Hepatocyte (in vitro differentiated cells): Measurements from ENCODE around the gene EXTL1. TPM values are rescaled to one million over a fixed set of nuclear protein-coding genes. Genes with fewer than 3 reads are reported as not detected.

Source experiments
- DNase-seq: peaks from one replicate; pipeline ENCODE4 v3.0.0-alpha.2; 2016; ENCODE audit warnings: low spot score
- H2AFZ ChIP-seq: fragments of 200-600 bp; sonication (generic); 2 replicates; pipeline ENCODE4 v1.6.0; 2016; ENCODE audit warnings: antibody characterized with exemption, mild to moderate bottlenecking
- H3K27ac ChIP-seq: fragments of 200-600 bp; sonication (generic); 2 replicates; pipeline ENCODE4 v1.5.1; 2016; ENCODE audit warnings: mild to moderate bottlenecking
- H3K27me3 ChIP-seq: fragments of 200-600 bp; sonication (generic); 2 replicates; pipeline ENCODE4 v1.6.1; 2016
- H3K36me3 ChIP-seq: fragments of 200-600 bp; sonication (generic); replicated peaks from 2 replicates; pipeline ENCODE4 v1.5.1; 2016; ENCODE audit warnings: low read depth; ENCODE audit not compliant: insufficient read depth
- H3K4me1 ChIP-seq: fragments of 200-600 bp; sonication (generic); 2 replicates; pipeline ENCODE4 v1.5.1; 2016; ENCODE audit warnings: mild to moderate bottlenecking, moderate library complexity; ENCODE audit not compliant: insufficient read depth
- H3K4me2 ChIP-seq: fragments of 200-600 bp; sonication (generic); 2 replicates; pipeline ENCODE4 v1.6.0; 2016
- H3K4me3 ChIP-seq: fragments of 200-600 bp; sonication (generic); 2 replicates; pipeline ENCODE4 v1.5.1; 2016; ENCODE audit warnings: mild to moderate bottlenecking
- H3K79me2 ChIP-seq: fragments of 200-600 bp; sonication (generic); 2 replicates; pipeline ENCODE4 v1.6.0; 2017; ENCODE audit warnings: mild to moderate bottlenecking
- H3K9me2 ChIP-seq: fragments of 200-600 bp; sonication (generic); replicated peaks from 2 replicates; pipeline ENCODE4 v1.6.0; 2017; ENCODE audit warnings: mild to moderate bottlenecking; ENCODE audit not compliant: insufficient read depth
- H3K9me3 ChIP-seq: fragments of 200-600 bp; sonication (generic); 2 replicates; pipeline ENCODE4 v1.5.1; 2016; ENCODE audit warnings: low read depth, mild to moderate bottlenecking
- H4K20me1 ChIP-seq: fragments of 200-600 bp; sonication (generic); 2 replicates; pipeline ENCODE4 v1.6.0; 2016; ENCODE audit warnings: mild to moderate bottlenecking; ENCODE audit not compliant: insufficient read depth, poor library complexity, severe bottlenecking
- EZH2 ChIP-seq: fragments of 200-600 bp; sonication (generic); IDR thresholded peaks from 2 replicates; pipeline ENCODE4 v1.6.1; 2016; ENCODE audit warnings: antibody characterized with exemption, mild to moderate bottlenecking, borderline replicate concordance
- EZH2phosphoT487 ChIP-seq: fragments of 200-600 bp; sonication (generic); IDR thresholded peaks from one replicate; pipeline ENCODE4 v1.6.1; 2018; ENCODE audit warnings: antibody characterized with exemption, mild to moderate bottlenecking, low read depth, moderate library complexity; ENCODE audit not compliant: unreplicated experiment, severe bottlenecking
- WGBS: methylation state at CpG from one replicate; pipeline ENCODE4 v1.1.6; 2016; ENCODE audit warnings: low lambda C conversion rate; ENCODE audit errors: missing lambda C conversion rate; 5-methylcytosine and 5-hydroxymethylcytosine counted together
- polyA plus RNA-seq: library from polyadenylated mRNA; unstranded; fragments of >200 nt; fragmentation: Nextera tagmentation; extraction: Ambion mirVana; gene quantifications from 2 replicates; pipeline ENCODE4 v1.2.1, GENCODE V29; 2016
- total RNA-seq: library from RNA; depleted of rRNA; stranded (reverse); fragments of >200 nt; gene quantifications from 2 replicates; pipeline ENCODE4 v1.2.3, GENCODE V29; 2014
- TF ChIP-seq, protein P1 (sequence below): fragments of 200-600 bp; sonication (generic); IDR thresholded peaks from 2 replicates; pipeline ENCODE4 v1.5.1; 2016; ENCODE audit warnings: antibody characterized with exemption, mild to moderate bottlenecking; ENCODE audit not compliant: poor library complexity

Gene EXTL1
- total and polyA plus RNA-seq, 2 experiments from 2014 or later, result 0.17 to 1.3 TPM

DNA sequence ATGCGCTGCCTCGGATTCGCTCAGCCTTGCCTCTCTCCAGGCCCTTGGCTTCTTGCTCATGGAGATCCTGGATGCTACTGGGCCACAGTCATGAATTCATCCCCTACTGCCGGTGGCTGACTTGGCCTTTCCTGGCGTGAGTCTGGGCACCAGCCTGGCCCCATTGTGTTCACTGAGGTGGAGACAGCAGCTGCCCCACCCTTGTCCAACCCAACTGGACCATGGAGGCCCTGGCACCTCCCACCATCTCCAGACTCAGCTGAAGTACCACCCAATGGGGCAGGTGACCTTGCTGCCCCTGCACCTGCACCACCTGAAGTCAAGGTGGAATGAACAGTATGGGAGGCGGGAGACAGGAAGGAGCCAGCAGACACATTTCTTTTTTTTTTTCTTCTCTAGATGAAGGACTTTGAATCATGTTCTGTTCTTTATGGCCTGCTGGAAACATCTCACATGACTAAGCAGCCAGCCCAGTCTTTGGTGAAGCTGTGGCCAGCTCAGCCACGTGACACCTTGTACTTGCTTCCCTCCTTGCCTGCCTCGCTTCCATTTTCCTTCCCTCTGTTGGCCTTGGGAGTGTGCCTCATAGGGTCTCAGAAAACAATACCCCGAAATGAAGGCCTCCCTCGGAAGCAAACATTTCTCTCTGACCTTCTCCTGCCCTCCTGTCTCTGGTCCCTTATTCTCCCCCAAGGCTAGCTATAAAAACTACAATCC lies 28.1 kb downstream of the EXTL1 start:
- TF ChIP-seq EZH2 (no peak), EZH2phosphoT487 (no peak)
- TF ChIP-seq, protein P1, sequence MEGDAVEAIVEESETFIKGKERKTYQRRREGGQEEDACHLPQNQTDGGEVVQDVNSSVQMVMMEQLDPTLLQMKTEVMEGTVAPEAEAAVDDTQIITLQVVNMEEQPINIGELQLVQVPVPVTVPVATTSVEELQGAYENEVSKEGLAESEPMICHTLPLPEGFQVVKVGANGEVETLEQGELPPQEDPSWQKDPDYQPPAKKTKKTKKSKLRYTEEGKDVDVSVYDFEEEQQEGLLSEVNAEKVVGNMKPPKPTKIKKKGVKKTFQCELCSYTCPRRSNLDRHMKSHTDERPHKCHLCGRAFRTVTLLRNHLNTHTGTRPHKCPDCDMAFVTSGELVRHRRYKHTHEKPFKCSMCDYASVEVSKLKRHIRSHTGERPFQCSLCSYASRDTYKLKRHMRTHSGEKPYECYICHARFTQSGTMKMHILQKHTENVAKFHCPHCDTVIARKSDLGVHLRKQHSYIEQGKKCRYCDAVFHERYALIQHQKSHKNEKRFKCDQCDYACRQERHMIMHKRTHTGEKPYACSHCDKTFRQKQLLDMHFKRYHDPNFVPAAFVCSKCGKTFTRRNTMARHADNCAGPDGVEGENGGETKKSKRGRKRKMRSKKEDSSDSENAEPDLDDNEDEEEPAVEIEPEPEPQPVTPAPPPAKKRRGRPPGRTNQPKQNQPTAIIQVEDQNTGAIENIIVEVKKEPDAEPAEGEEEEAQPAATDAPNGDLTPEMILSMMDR, result no peak
- Histone ChIP-seq H2AFZ (no peak overlapping the region), H3K27me3 (peaks cover 41% of the 10 kb centered on the region), H3K9me2 (no peaks in the 10 kb centered on the region), H4K20me1 (no peaks in the 10 kb centered on the region), H3K9me3 (no peaks in the 10 kb centered on the region), H3K4me3 (no peak overlapping the region), H3K36me3 (no peaks in the 10 kb centered on the region), H3K4me2 (no peak overlapping the region), H3K79me2 (no peaks in the 10 kb centered on the region), H3K4me1 (peaks cover 24% of the 10 kb centered on the region), H3K27ac (peak overlapping the region; percentile 91)
- 75% methylated on average over 10 of the region's 10 CpGs for WGBS
- peak; percentile 80 for DNase-seq

DNA sequence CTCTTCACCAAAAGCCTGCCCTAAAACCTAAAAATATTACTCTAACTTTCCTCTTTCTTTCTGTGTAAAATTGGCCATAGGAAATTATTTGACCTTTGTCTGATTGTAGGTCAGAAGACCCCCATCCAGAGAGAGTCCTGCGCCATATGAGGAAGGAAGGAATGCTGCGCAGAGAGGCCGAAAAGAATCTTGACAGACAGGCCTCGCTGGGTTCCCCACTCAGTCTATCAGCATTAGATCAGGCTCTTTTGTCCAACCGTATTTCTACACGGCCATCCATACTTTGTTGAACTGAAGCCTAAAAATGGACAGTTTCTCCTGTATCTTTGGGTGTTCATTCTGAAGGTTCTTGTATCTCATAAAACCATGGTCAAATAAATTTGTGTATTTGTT lies 28.7 kb downstream of the EXTL1 start:
- no peaks in the 10 kb centered on the region for H3K9me2 ChIP-seq
- H3K27me3 ChIP-seq, result peaks cover 35% of the 10 kb centered on the region
- H2AFZ ChIP-seq, result no peak overlapping the region
- H4K20me1 ChIP-seq, result no peaks in the 10 kb centered on the region
- H3K9me3 ChIP-seq, result no peaks in the 10 kb centered on the region
- peak overlapping the region; percentile 91 for H3K27ac ChIP-seq
- WGBS, result 89% methylated on average over 6 of the region's 6 CpGs
- no peaks in the 10 kb centered on the region for H3K79me2 ChIP-seq
- no peak overlapping the region for H3K4me3 ChIP-seq
- H3K4me2 ChIP-seq, result no peak overlapping the region
- H3K36me3 ChIP-seq, result no peaks in the 10 kb centered on the region
- no peak for DNase-seq
- H3K4me1 ChIP-seq, result peaks cover 24% of the 10 kb centered on the region
- TF ChIP-seq EZH2, result no peak
- TF ChIP-seq, protein P1, result no peak
- no peak for TF ChIP-seq EZH2phosphoT487

DNA sequence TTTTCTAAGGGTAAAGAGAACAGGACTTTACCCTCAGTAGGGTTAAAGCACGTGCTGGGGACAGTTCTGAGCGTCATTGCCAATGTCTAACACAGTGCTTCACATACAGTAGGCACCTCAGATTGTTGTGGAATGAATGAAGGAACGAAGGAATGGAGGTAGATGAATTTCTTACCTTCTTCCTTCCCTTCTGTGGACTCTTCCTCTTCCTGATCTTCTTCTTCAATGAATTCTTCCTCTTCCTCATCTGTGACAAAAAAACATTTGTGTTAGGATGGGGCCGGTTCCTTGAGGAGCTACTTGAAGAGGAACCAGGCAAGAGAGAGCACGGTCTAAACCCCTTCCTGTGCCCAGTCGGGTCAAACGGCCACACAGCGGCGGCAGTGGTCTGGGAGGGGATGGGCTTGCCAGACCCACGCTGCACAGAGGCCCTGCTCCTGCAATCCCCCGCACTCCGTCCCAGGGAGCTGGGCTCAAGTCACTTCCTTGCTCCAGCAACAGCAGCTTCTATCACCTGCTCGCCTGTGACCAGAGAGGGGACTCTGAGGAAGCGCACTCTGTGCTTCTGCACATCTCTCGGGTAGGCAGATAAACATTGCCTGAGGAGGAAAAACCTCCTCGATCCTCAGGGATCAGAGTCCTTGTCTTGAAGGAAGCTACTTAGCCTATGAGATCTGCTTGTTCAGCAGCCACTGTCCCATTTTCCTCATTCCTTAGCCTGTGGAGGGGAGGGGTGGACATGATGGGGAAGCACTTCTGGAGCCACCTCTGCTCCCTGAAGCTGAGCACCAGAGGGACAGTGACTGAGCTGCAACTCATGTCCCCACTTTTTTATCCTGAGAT lies 32.4 kb downstream of the EXTL1 start:
- Histone ChIP-seq H3K4me3 (no peak overlapping the region), H3K27me3 (peaks cover 3% of the 10 kb centered on the region), H3K79me2 (no peaks in the 10 kb centered on the region), H3K4me1 (peaks cover 10% of the 10 kb centered on the region), H4K20me1 (no peaks in the 10 kb centered on the region), H3K36me3 (no peaks in the 10 kb centered on the region), H3K27ac (peak overlapping the region; percentile 73), H3K9me2 (no peaks in the 10 kb centered on the region), H3K9me3 (no peaks in the 10 kb centered on the region), H3K4me2 (peak overlapping the region; percentile 55), H2AFZ (no peak overlapping the region)
- DNase-seq, result peak; percentile 40
- WGBS, result 40% methylated on average over 16 of the region's 16 CpGs
- TF ChIP-seq EZH2phosphoT487 (no peak), EZH2 (no peak)
- TF ChIP-seq, protein P1, result no peak
